H1 (cell line): ENCODE data around the gene CEBPA. TPM values are rescaled to one million over a fixed set of nuclear protein-coding genes. Genes with fewer than 3 reads are reported as not detected.

Source experiments
- CTCF ChIA-PET: fragments of 300-600 bp; sonication (Branson Sonifier 250); formaldehyde crosslinking; loops from one replicate; lab custom pipeline; 2021; ENCODE audit not compliant: partially characterized antibody; lab: Charles Lee
- POLR2A ChIA-PET: fragments of 300-600 bp; sonication (Branson Sonifier 250); formaldehyde crosslinking; loops from one replicate; lab custom pipeline; 2021; ENCODE audit warnings: inconsistent platforms; ENCODE audit not compliant: partially characterized antibody; lab: Charles Lee
- DNase-seq, 2 experiments: peaks; one replicate each; pipeline versions ENCODE4 v3.0.0 to v3.0.0-alpha.2; 2010 to 2022; ENCODE audit warnings: low spot score in 2 of 2, low read depth in 1 of 2, mixed read lengths in 1 of 2
- FAIRE-seq: peaks from 2 replicates; lab custom pipeline; 2011; peaks lifted over from hg19 to GRCh38; lab: Jason Lieb, UNC
- H2AFZ ChIP-seq: 2 replicates; pipeline ENCODE4 v1.8.1; 2012; ENCODE audit warnings: low read length, inconsistent platforms
- H2AK5ac ChIP-seq: 2 replicates; pipeline ENCODE4 v1.6.1; 2013; ENCODE audit warnings: low read depth, low read length
- H2BK120ac ChIP-seq: replicated peaks from 2 replicates; pipeline ENCODE3; 2013; ENCODE audit warnings: low read depth, low read length, inconsistent platforms
- H2BK12ac ChIP-seq: 2 replicates; pipeline ENCODE4 v1.6.1; 2013; ENCODE audit warnings: low read depth, low read length
- H2BK15ac ChIP-seq: 2 replicates; pipeline ENCODE4 v1.6.1; 2013; ENCODE audit warnings: low read length
- H2BK20ac ChIP-seq: 2 replicates; pipeline ENCODE4 v1.6.1; 2013; ENCODE audit warnings: low read length
- H2BK5ac ChIP-seq: 2 replicates; pipeline ENCODE4 v1.6.1; 2013; ENCODE audit warnings: low read depth, low read length
- H3K14ac ChIP-seq: 2 replicates; pipeline ENCODE4 v1.6.1; 2013; ENCODE audit warnings: inconsistent platforms; ENCODE audit not compliant: insufficient read length
- H3K18ac ChIP-seq: 2 replicates; pipeline ENCODE4 v1.6.1; 2013; ENCODE audit warnings: low read length; ENCODE audit errors: extremely low read depth
- H3K23ac ChIP-seq: 2 replicates; pipeline ENCODE4 v1.6.1; 2013; ENCODE audit warnings: inconsistent platforms; ENCODE audit not compliant: insufficient read length
- H3K23me2 ChIP-seq: 2 replicates; pipeline ENCODE4 v1.6.1; 2013; ENCODE audit warnings: low read depth, low read length
- H3K27ac ChIP-seq: 2 replicates; pipeline ENCODE4 v1.6.1; 2011; ENCODE audit warnings: low read depth, low read length, inconsistent platforms
- H3K27me3 ChIP-seq, 4 experiments: replicated peaks in 1 of 4; 1 replicate in 1 of 4; 2 replicates in 3 of 4; pipeline versions ENCODE4 v1.6.1 to v1.8.1; 2011 to 2013; ENCODE audit warnings: low read length in 3 of 4, mild to moderate bottlenecking in 3 of 4, inconsistent platforms in 2 of 4, mixed read lengths in 2 of 4, moderate library complexity in 1 of 4; ENCODE audit not compliant: control insufficient read depth in 3 of 4, insufficient read depth in 3 of 4; ENCODE audit errors: extremely low read depth in 1 of 4
- H3K36me3 ChIP-seq, 4 experiments: 2 replicates each; pipeline versions ENCODE4 v1.6.1 to v1.8.1; 2011 to 2013; ENCODE audit warnings: mild to moderate bottlenecking in 4 of 4, low read length in 3 of 4, moderate library complexity in 2 of 4, control low read depth in 1 of 4, inconsistent platforms in 1 of 4; ENCODE audit not compliant: insufficient read depth in 4 of 4, control insufficient read depth in 2 of 4
- H3K4ac ChIP-seq: replicated peaks from 2 replicates; pipeline ENCODE3; 2013; ENCODE audit warnings: low read length, low read depth, mixed read lengths, inconsistent platforms; ENCODE audit not compliant: insufficient read length
- H3K4me1 ChIP-seq, 4 experiments: replicated peaks in 1 of 4; 1 replicate in 1 of 4; 2 replicates in 3 of 4; pipeline versions ENCODE4 v1.6.1 to v1.8.1; 2011 to 2013; ENCODE audit warnings: low read length in 3 of 4, inconsistent platforms in 2 of 4, mixed read lengths in 1 of 4; ENCODE audit not compliant: insufficient read depth in 4 of 4, control insufficient read depth in 3 of 4
- H3K4me2 ChIP-seq, 2 experiments: 2 replicates each; pipeline versions ENCODE4 v1.6.1 to v1.8.1; 2011 to 2013; ENCODE audit warnings: low read depth in 2 of 2, low read length in 2 of 2, control low read depth in 1 of 2, inconsistent platforms in 1 of 2, mild to moderate bottlenecking in 1 of 2; ENCODE audit not compliant: insufficient read depth in 1 of 2
- H3K4me3 ChIP-seq, 4 experiments: fragments of 200-600, 300-600 bp in 1 of 4; sonication (generic), shearing (Covaris generic), sonication (Bioruptor Twin) in 1 of 4; 2 replicates each; pipeline versions ENCODE4 v1.5.1 to v1.8.1; 2011 to 2016; ENCODE audit warnings: low read length in 4 of 4, low read depth in 3 of 4, control low read depth in 2 of 4, inconsistent platforms in 2 of 4, mild to moderate bottlenecking in 2 of 4, mixed read lengths in 1 of 4, moderate library complexity in 1 of 4; ENCODE audit not compliant: insufficient read depth in 2 of 4; ENCODE audit errors: extremely low read depth in 1 of 4
- H3K56ac ChIP-seq: replicated peaks from 2 replicates; pipeline ENCODE3; 2013; ENCODE audit warnings: low read depth, mild to moderate bottlenecking, mixed read lengths, low read length, inconsistent platforms; ENCODE audit not compliant: insufficient read length
- H3K79me1 ChIP-seq: 2 replicates; pipeline ENCODE4 v1.6.1; 2013; ENCODE audit warnings: low read depth, low read length, control low read depth
- H3K79me2 ChIP-seq, 2 experiments: 2 replicates each; pipeline versions ENCODE4 v1.6.1 to v1.8.1; 2012 to 2013; ENCODE audit warnings: low read length in 2 of 2, mild to moderate bottlenecking in 2 of 2, inconsistent platforms in 1 of 2; ENCODE audit not compliant: insufficient read depth in 2 of 2, control insufficient read depth in 1 of 2
- H3K9ac ChIP-seq, 4 experiments: replicated peaks in 1 of 4; 1 replicate in 1 of 4; 2 replicates in 3 of 4; pipeline versions ENCODE4 v1.6.1 to v1.8.1; 2011 to 2013; ENCODE audit warnings: low read depth in 3 of 4, low read length in 3 of 4, control low read depth in 2 of 4, mild to moderate bottlenecking in 2 of 4, moderate library complexity in 2 of 4, inconsistent platforms in 1 of 4; ENCODE audit errors: extremely low read depth in 1 of 4
- H3K9me3 ChIP-seq, 2 experiments: 2 replicates each; pipeline versions ENCODE4 v1.6.1 to v1.8.1; 2012 to 2013; ENCODE audit warnings: mild to moderate bottlenecking in 2 of 2, moderate library complexity in 2 of 2, control low read depth in 1 of 2, inconsistent platforms in 1 of 2, low read depth in 1 of 2, low read length in 1 of 2, mixed read lengths in 1 of 2; ENCODE audit not compliant: insufficient read depth in 2 of 2
- H4K20me1 ChIP-seq, 2 experiments: replicated peaks in 1 of 2; 2 replicates each; pipeline versions ENCODE3 to v1.8.1; 2011 to 2013; ENCODE audit warnings: inconsistent platforms in 2 of 2, low read length in 2 of 2, mild to moderate bottlenecking in 1 of 2; ENCODE audit not compliant: insufficient read depth in 2 of 2, control insufficient read depth in 1 of 2
- H4K5ac ChIP-seq: 2 replicates; pipeline ENCODE4 v1.6.1; 2013; ENCODE audit warnings: low read length, low read depth, mixed read lengths, inconsistent platforms; ENCODE audit not compliant: insufficient read length
- H4K8ac ChIP-seq: 2 replicates; pipeline ENCODE4 v1.8.0; 2013; ENCODE audit warnings: mild to moderate bottlenecking, moderate library complexity, low read length, inconsistent platforms; ENCODE audit not compliant: insufficient read depth; ENCODE audit errors: extremely low read depth
- H4K91ac ChIP-seq: replicated peaks from 2 replicates; pipeline ENCODE3; 2013; ENCODE audit warnings: low read length, mixed read lengths, inconsistent platforms; ENCODE audit not compliant: insufficient read length
- CBX5 ChIP-seq: fragments of 300-800, 300-1000 bp; sonication (generic); IDR thresholded peaks from 2 replicates; pipeline ENCODE4 v1.7.1; 2016; ENCODE audit warnings: antibody characterized with exemption, low read length, low read depth
- CBX8 ChIP-seq: fragments of 300-800, 300-1000 bp; sonication (generic); IDR thresholded peaks from 2 replicates; pipeline ENCODE4 v1.7.1; 2016; ENCODE audit warnings: low read depth, low read length, borderline replicate concordance
- EP300 ChIP-seq, 2 experiments: IDR thresholded peaks; 1 replicate in 1 of 2; 2 replicates in 1 of 2; pipeline ENCODE4 v1.6.1; 2011 to 2012; ENCODE audit warnings: low read depth in 2 of 2, low read length in 2 of 2, mild to moderate bottlenecking in 2 of 2, borderline replicate concordance in 1 of 2, inconsistent platforms in 1 of 2, moderate library complexity in 1 of 2
- GABPA ChIP-seq: IDR thresholded peaks from 2 replicates; pipeline ENCODE4 v1.6.1; 2011; ENCODE audit warnings: mild to moderate bottlenecking, low read length, moderate library complexity, borderline replicate concordance; ENCODE audit not compliant: insufficient read depth
- HDAC6 ChIP-seq: IDR thresholded peaks from one replicate; pipeline ENCODE4 v1.7.1; 2012; ENCODE audit warnings: low read depth, mild to moderate bottlenecking, inconsistent platforms, low read length, moderate library complexity
- JUND ChIP-seq: IDR thresholded peaks from 2 replicates; pipeline ENCODE4 v1.6.1; 2011; ENCODE audit warnings: mild to moderate bottlenecking, improper control_type of control experiment, low read length
- POLR2A ChIP-seq, 2 experiments: IDR thresholded peaks; 1 replicate in 1 of 2; 2 replicates in 1 of 2; pipeline ENCODE4 v1.6.1; 2011; ENCODE audit warnings: low read depth in 2 of 2, low read length in 2 of 2, mild to moderate bottlenecking in 2 of 2; ENCODE audit errors: control extremely low read depth in 1 of 2
- SIN3A ChIP-seq, 2 experiments: IDR thresholded peaks in 1 of 2; conservative IDR thresholded peaks in 1 of 2; 2 replicates each; pipeline ENCODE4 v1.6.1; 2011 to 2012; ENCODE audit warnings: low read length in 2 of 2, improper control_type of control experiment in 1 of 2, low read depth in 1 of 2, mild to moderate bottlenecking in 1 of 2
- WGBS, 2 experiments: shearing (Covaris generic) in 1 of 2; methylation state at CpG; one replicate each; pipeline versions ENCODE4 v1.1.6 to v1.1.7; 2013 to 2015; ENCODE audit warnings: low lambda C conversion rate in 2 of 2, mixed read lengths in 2 of 2, inconsistent platforms in 1 of 2, low coverage in 1 of 2, missing lambda C conversion rate in 1 of 2; ENCODE audit not compliant: insufficient replicate concordance in 2 of 2, insufficient coverage in 1 of 2, insufficient read length in 1 of 2; ENCODE audit errors: extremely low coverage in 1 of 2, missing lambda C conversion rate in 1 of 2; 5-methylcytosine and 5-hydroxymethylcytosine counted together
- polyA plus RNA-seq, 7 experiments: library from polyadenylated mRNA; depleted of rRNA in 3 of 7; stranded (reverse) in 5 of 7; unstranded in 2 of 7; fragments of >200 nt in 5 of 7; fragments of 200-250 nt in 2 of 7; gene quantifications; 1 replicate in 5 of 7; 2 replicates in 1 of 7; 4 replicates in 1 of 7; pipeline versions ENCODE4 v1.2.1 to v1.2.3, GENCODE V29; 2011 to 2013; ENCODE audit warnings: missing spikeins in 2 of 7, mixed read lengths in 2 of 7
- total RNA-seq: library from RNA; stranded (reverse); fragmentation: NEBNext Ultra II Directional; extraction: Animal tissue kit (Norgen Biotek cat#: 25700); gene quantifications from 2 replicates; pipeline ENCODE4 v1.2.1, GENCODE V29; 2021

CEBPA gene
- total and polyA plus RNA-seq, 2 of the 8 experiments (the other 6 are each of a cell fraction or from before 2014, with no cell fraction given) = 2.0 to 2.7 TPM

DNA sequence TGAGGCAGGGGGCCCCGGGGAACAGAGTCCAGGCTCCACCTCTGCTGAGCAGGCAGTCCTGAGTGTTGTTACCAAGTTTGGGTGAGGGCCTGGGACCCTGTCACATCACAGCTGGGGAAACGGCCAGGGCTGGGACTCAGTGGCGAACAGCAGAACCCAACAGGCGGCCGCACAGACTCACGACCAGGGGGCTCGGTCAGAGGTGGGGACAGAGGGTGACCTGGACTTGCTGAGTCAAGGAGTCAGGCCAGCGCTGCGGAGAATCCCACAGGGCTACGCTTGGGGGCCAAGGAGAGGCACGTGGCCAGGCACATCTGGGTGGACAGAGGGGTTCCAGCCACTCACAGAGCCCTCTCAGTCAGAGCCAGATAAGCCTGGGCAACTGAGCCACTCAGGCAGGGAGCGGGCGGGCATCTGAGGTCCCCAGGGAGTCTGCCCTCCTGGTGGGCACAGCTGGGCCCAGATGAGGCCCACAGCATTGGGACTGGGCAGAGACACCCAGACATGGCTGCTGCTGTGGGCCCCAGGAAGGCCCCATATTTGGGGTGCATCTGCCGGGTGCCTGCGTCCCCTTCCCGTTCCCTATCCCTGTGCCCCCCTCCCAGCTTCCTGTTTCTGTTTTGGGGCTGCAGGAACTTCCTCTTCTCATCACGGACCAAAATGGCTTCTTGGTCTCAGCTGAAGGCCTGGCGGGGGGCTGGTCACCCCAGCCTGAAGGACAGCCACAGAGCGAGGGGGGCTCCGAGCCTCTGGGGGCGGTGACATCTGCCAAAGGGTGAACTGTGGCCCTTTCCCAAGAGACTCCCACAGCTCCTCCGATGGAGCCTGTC is 34.0 kb downstream of the CEBPA start:
- Histone ChIP-seq H4K8ac (peak overlapping the region; percentile 51; the same call in 1 of the 2 replicates), H3K23me2 (no peaks in the 10 kb centered on the region)
- CTCF ChIA-PET = interaction anchor here (0.6 to 3.6 kb wide), 7 partner anchors 9 to 130 kb away, joined by 3 to 16 read pairs (median 7); partner anchors contain the start of gene CEBPA

More for the DNA sequence above, 34.0 kb downstream of the CEBPA start:
- H3K79me2 ChIP-seq = no peaks in the 10 kb centered on the region
- no peak overlapping the region for H3K4me2 ChIP-seq
- DNase-seq (no peak), FAIRE-seq (no peak)
- no peak overlapping the region for H2BK15ac ChIP-seq
- TF ChIP-seq SIN3A (conservative IDR thresholded peaks at IDR 0.05 in 1 of 2, IDR thresholded peaks at IDR 0.05 in 1 of 2; ENCODE audit: low read depth in 1 of 2, low read length in 2 of 2) (no peak), EP300 (IDR thresholded peaks at IDR 0.05; ENCODE audit: borderline replicate concordance in 1 of 2, low read depth in 2 of 2, low read length in 2 of 2) (no peak), HDAC6 (no peak), GABPA (no peak), CBX5 (no peak), JUND (no peak), CBX8 (no peak), POLR2A (IDR thresholded peaks at IDR 0.05; ENCODE audit: control extremely low read depth in 1 of 2, low read depth in 2 of 2, low read length in 2 of 2) (no peak)
- H4K91ac ChIP-seq = no peak overlapping the region
- WGBS, 2 experiments = 92% methylated on average over 21 of the region's 22 CpGs; no CpG with 5 or more reads in 1 of the 2 experiments
- no peak overlapping the region for H3K27ac ChIP-seq
- no peak overlapping the region for H2AK5ac ChIP-seq
- 0 out of 2 replicates have a peak overlapping the region, but pooled peaks have one; percentile 27 for H2BK12ac ChIP-seq
- no peak overlapping the region for H3K18ac ChIP-seq
- no peaks in the 10 kb centered on the region for H3K27me3 ChIP-seq
- no peak overlapping the region for H3K4me3 ChIP-seq
- H3K4ac ChIP-seq = no peak overlapping the region
- no peak overlapping the region for H3K9ac ChIP-seq
- no peaks in the 10 kb centered on the region for H3K36me3 ChIP-seq
- H2BK120ac ChIP-seq = no peak overlapping the region
- peaks cover 0 to 3% (median 2%) of the 10 kb centered on the region in 4 experiments; a peak in 5 of 7 replicates for H3K4me1 ChIP-seq
- no peak overlapping the region for H2BK5ac ChIP-seq
- H4K5ac ChIP-seq = no peak overlapping the region
- H3K14ac ChIP-seq = no peak overlapping the region
- H3K9me3 ChIP-seq = no peaks in the 10 kb centered on the region
- no peak overlapping the region for H3K56ac ChIP-seq
- H3K23ac ChIP-seq = no peak overlapping the region
- no peaks in the 10 kb centered on the region for H4K20me1 ChIP-seq
- no peak overlapping the region for H2BK20ac ChIP-seq
- POLR2A ChIA-PET = interaction anchor here (0.6 to 1.7 kb wide), 2 partner anchors 68 to 108 kb away, joined by 3 read pairs; no protein-coding TSS in a partner anchor
- H2AFZ ChIP-seq = no peak overlapping the region
- no peaks in the 10 kb centered on the region for H3K79me1 ChIP-seq
